ENCODE data around the gene STARD3.

STARD3 gene

DNA sequence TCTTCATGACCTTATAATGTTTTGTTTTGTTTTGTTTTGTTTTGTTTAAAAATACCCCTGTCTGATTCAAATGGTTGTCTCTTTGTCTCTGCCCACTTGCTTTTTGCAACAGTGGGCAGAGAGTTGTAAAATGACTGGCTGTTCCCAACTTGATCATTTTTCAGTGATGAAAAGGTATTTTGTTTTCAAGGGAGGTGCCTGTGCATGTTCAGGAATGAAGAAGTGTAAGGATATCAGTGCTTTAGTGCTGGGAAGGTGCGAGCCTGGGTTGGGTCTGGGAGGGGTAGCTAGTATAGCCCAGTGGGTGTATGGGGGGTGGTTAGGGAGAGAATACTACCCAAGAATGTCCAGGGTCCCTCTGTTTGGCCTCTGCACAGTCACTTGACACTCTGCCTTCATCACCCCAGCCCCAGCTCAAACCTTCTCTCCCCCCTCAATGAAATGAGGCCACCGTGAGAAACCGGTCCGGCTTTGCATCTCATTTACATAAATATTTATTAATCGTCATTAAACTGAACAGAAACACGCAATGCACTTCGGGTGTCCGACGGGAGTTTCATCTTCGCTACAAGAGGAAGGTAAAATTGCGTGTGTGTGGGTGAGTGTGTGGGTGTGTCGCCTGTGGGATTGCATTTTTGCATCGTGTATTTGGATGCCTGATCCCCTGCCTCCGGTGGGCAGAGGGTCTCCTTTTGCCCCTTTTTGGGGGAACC, 33.5 kb upstream of the STARD3 start:
- peak overlapping the region; percentile 13 for H3K4me3 ChIP-seq (ENCODE audit: low read depth, low read length)

DNA sequence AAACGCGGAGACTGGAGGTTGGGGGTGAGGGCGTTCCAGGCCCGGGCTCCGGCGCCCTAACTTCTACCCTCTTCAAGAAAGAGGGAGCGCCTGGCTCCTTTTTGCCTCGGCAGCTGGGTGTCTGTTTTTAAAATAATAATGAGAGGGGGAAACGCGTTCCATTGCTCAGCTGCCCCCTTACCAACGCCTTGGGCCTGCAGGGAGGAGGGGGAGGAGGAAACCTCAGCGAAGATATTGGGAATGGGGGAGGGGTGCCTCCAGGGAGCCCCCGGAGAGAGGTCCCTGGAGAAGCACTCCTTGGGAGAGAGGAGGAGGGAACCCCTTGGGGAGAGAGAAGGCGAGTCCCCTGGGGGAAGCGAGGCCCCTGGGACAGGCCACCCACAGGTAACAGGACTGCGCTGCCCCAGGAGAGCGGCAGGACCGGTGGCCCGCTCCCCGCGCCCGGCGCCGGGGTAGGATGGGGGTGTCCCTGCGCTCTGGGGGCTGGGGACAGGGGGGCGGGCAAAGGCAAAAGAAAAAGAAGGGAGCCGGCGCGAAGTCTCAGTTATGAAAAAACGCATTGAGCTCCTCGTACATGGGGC, 31.9 kb upstream of the STARD3 start:
- H3K4me3 ChIP-seq (ENCODE audit: low read depth, low read length): peak overlapping the region; percentile 4

DNA sequence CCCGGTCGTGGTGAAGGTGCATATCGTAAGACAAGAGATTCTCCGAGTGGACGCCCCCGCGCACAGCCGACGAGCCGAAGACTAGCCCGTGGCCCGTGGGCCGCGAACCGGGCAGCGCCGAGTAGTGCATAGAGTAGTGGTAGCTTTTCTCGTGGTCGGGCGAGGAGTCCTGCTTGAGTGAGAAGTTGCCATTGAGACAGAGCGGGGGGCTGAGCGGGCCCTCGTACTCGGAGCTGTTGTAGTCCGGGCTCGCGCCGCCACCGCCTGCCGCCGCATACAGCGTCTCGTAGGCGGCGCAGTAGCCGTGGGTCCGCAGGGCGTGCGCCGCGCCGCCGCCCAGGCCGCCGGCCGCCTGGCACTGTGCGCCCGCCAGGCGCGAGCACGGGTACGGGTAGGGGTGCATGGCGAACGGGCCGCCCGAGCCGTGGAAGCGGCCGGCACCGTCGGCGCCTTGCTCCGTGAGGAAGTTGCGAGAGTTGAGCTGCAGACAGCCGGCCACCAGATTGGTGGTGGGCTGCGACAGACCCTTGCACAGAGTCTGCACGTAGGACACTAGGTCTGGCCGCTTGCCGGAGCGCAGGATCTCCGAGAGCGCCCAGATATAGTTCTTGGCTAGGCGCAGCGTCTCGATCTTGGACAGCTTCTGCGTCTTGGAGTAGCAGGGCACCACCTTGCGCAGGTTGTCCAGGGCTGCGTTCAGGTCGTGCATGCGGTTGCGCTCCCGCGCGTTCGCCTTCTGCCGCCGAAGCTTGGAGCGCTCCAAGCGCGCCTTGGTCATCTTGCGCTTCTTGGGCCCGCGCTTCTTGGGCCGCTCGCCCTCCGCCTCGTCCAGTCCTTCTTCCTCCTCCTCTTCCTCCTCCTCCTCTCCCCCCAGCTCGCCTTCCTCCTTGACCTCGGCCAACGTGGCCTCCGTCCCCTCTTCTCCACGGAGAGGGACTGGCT, 31.2 kb upstream of the STARD3 start:
- no peak overlapping the region for H3K4me3 ChIP-seq (ENCODE audit: low read depth, low read length)

DNA sequence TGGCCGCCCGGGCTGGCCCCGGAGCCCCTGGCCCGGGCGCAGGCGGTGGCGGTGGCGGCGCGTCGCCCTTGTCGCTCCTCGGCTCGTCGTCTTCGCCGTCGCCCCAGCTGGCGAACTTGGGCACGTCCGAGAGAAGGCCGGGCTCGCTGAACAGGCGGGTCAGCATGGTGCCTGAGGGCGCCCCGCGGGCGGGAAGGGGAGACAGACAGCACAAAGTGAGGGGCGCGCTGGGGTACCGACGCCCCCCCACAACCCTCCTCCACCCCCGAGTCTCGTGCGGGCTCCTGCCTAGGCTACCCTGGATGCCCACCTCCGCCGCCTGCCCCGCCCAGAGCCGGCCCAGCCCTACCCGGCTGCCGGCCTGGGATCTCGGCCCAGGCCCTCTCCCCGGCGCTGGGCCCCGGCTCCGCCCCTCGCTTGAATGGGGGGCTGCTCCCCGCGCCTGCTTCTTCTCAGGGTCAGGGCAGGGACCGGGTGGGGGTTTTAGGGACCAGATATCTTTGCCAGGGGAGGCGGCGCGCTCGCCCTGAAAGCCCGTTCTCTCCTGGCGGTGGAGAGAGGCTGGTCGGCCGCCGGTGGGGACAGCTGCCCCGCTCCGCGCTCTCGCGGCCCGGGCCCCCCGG, 30.4 kb upstream of the STARD3 start:
- peak overlapping the region; percentile 13 for H3K4me3 ChIP-seq (ENCODE audit: low read depth, low read length)

DNA sequence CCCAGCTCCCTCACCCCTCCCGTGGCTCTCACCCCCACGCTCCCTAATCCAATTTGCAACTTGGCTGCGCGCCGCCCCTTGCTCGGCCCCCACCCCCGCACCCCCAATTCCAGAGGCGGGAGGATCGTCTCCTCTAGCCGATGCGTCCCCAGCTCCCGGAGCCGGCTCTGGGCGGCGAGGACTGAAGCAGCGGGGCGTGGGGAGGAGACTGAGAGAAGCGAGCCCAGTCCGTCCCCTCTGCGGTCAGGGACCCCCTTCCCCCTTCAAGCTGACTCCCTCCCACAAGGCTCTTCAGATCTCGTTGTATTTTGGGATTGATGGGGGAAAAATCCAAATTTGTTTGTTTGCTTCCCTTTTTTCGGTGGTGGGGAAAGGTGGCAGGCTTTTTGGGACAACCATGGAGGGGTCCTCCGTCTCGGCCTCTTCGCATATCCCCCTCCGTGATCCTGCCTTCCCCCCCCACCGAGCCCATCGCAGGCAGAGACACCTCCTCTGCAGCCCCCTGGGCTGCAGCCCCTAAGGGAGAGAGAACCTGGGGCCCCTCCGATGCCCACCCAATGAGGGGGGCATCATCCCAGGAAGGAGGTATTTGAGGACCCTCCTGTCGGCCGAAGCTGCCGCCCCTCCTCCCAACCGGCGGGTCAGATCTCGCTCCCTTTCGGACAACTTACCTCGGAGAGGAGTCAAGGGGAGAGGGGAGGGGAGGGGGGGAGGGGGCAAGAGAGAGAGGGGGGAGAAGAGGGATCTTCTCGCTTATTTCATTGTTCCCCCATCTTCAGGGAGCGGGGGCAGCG, 29.7 kb upstream of the STARD3 start:
- peak overlapping the region; percentile 13 for H3K4me3 ChIP-seq (ENCODE audit: low read depth, low read length)

DNA sequence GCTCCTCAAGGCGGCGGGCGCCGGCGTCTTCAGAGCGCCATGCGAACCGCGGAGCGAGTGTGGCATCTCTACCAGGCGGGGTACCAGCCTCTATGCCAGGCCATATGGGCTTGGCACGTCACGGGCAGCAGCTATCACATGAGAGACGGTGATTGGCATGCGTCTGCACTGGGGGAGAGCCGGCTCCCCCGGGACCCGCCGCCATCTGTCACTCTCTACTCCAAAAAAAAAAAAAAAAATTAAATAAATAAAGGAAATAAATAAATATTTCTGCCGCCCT, 29.2 kb upstream of the STARD3 start, which contains the start of gene NEUROD2:
Gene NEUROD2 (minus strand): TSS at position 70 of the 280 bp plus-strand sequence. CDS start 1,321 bp downstream, outside the sequence.
- H3K4me3 ChIP-seq (ENCODE audit: low read depth, low read length): peak within 1 kb of the TSS; percentile 13

DNA sequence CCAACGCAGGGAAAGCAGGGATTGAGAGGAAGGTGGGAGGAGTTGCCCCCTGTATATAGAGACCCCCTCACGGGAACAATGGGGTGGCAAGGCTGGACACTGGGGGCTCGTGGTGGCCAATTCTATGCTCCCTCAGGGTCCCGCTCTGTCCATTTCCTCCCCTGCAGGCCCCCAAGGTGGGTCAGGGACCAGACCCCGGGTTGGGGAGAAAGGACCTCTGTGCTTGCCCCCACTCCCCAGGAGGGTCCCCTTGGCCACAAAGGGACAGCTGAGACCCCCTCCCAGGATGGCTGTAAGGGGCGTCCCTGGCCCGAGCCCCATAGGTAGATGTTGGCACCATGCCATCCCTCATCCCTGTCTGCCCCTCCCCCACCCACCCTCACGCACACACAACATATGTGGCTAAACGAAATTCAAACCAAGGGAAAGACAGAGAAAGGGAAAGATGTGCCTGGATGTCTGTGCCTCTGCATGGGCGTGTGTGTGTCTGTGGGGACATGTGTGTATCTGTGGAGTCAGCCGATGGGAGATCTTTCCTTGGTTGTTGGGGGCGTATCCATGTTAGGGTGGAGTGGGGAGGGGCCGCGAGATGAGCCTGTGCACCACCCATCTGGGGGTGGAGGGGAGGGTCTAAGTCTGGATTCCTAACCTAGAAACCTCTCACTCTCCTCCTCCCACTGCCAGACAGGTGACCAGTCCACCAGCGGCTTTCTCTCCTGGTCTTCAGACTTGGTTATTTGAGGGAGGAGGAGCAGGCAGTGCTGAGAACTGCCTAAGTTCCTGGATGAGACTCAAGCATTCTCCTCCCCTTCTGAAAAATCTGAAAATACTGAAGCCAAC, 28.6 kb upstream of the STARD3 start:
- H3K4me3 ChIP-seq (ENCODE audit: low read depth, low read length): no peak overlapping the region

DNA sequence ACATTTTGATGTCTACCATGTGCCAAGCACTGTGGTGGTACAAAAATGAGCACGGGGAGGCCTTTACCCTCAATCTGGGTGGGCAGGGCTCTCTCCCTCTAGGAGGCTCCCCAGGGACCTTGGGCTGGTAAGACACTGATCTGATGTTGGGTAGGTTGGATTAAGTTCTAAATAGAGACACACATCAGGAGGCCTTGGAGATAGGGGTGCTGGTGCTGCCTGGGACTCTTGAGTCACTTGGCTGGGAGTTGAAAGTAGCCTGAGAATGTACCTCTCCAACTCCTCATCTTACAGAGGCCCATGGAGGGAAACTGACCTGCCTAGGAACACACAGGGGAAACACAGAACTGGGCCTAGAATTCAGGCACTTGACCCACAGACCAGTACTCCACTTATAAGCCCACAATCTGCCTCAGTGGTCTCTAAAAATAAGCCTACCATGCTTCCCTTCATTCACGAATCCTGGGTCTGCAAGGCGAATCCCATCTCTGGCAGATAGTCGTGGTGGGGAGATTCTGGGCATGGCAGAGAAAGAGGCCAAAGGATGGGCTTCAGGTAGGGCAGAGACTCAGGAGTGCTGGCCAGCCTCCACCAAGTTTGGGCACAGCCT, 27.4 kb upstream of the STARD3 start:
- no peak overlapping the region for H3K4me3 ChIP-seq (ENCODE audit: low read depth, low read length)

DNA sequence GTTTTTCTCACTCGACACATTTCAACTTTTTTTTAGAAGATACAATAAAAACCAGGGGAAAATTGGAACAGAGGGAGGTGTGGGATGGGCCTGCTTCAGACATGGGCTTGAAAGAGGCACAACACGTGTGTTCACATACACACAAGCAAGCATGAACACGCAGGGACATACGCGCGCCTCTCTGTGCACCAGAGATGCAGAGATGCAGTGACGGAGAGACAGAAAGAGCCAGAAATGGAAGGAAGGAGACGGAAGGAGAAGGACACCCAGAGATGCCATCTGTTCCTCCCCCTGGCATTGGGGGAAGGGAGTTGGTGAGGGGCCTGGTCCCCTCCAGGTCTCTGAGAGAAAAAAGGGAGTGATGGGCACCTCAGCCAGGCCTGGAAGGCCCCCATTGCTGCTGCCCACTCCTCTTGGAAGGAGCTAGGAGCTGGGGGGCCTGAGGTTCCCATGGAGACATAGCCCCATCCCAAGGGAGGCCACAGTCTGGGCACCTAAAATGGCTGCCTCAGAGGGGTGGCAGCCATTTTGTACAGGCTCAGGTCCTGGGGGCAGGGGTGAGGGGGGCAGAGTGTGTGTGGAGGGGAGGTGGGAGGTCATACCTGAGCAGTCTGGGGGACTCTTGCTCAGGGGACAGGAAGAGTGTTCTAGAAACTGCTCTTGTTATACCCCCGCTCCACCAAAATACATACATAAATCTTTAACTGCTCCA, 25.4 kb upstream of the STARD3 start:
- no peak overlapping the region for H3K4me3 ChIP-seq (ENCODE audit: low read depth, low read length)

DNA sequence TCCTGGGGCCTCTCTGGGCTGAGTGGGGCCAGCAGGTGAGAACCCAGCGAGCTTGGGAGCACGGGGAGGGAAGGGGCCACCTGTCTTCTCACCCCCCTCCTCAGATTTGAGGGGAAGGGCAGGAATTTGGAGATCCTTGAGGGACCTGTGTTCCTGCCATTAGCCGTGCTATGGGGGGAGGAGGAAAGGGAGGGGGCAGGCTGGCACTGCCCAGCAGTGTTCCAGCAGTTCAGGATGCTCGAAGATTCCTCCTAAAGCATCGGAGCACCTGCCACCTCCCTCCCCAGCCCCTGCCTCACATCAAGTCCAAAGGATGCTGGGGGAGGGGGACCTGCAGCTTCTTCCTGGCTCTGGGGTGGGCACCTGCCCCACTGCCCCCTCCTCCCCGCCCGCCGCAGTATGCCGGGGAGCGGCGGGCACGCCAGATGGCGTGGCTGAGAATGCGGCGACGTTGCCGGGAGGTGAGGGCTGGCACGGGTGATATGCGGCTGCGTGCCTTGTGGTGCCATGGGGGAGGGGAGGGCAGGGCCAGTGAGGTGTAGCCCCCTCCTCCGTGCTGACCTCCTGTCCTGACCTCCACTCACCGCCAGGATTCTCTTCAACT, 24.6 kb upstream of the STARD3 start:
- no peak overlapping the region for H3K4me3 ChIP-seq (ENCODE audit: low read depth, low read length)

DNA sequence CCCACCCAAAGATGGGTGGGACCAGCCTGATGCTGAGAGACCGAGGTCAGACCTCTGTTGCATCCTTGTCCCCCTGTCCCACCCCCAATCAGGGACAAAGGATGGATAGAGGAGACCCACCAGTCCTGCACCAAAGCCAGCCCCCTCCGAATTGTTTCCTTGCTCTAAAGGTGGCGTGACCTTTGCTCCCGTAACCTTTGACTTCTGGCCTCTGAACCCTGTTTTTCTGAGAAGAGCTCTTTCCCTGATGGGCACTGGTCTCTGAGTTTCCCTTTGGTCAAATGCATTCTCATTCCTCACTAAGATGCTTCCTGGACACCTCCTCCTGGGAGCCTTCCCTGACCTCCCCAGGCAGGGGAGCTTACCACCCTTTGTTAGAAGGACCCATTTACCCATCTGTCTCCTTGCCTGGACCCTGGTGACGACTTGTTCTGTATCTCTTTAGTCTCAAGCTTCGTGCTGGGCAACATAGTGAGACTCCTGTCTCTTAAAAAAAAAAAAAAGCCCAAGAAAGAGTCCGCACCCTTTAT, 23.9 kb upstream of the STARD3 start:
- no peak overlapping the region for H3K4me3 ChIP-seq (ENCODE audit: low read depth, low read length)

DNA sequence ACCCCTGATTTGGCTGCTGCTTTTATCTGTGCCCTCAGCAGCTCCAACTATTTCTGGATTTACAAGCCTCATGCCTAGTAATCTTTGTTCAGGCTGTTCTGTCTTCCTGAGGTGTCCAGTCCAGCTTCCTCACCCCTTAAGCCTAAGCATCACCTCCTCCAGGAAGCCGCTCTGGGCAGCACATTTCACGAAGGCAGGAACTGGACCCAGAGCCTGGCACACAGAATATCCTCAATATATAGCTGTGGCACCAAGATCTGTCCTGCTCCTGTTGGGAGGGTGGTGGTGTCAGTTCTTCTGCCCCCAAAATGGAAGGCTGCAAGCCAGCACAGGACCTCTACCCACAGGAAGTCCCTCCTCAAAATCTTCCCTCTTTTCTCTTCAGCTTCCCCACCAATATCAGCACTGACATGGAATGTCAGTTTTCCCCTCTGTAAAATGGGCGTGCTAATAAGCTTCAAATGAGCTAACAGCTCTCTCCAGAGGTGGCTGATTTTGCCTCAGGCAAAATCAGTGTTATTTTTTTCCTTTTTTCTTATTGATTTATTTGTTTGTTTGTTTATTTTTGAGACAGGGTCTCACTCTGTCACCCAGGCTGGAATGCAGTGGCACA, 22.3 kb upstream of the STARD3 start:
- no peak overlapping the region for H3K4me3 ChIP-seq (ENCODE audit: low read depth, low read length)

DNA sequence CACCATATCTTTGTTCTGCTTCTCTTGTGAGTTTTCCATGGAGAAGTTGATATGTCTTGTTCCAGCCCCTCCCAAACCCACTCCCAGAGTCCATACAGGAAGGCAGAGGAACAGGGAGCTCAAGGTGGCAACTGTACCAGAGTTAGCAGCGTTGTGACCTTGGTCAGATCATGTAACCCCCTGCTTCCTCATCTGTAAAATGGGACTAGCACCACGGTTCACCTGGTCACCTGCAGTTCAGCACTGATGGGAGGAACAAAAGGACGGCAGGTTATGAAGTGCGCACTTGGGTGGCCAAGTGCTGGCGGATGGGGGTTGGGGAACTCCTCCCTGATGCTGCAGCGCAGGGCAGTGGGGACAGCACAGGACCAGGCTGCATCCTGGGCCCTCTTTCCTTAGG, 21.5 kb upstream of the STARD3 start:
- no peak overlapping the region for H3K4me3 ChIP-seq (ENCODE audit: low read depth, low read length)

DNA sequence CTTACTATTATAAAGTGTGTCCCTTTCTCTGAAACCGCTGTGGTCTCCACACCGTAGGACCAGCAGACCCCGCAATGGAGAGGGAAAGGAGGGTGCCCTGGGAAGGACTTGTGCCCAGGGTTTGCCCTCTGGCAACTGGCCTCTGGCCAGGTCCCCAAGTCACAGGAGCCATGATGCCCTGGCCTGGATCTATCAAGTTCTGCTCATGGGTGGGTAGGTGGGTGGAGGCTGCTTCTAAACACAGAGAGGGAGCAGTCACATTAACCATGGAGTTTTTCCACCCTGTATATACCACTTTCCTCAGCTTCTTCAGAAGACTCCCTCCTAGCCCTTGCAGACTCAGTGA, 19.9 kb upstream of the STARD3 start:
- no peak overlapping the region for H3K4me3 ChIP-seq (ENCODE audit: low read depth, low read length)

DNA sequence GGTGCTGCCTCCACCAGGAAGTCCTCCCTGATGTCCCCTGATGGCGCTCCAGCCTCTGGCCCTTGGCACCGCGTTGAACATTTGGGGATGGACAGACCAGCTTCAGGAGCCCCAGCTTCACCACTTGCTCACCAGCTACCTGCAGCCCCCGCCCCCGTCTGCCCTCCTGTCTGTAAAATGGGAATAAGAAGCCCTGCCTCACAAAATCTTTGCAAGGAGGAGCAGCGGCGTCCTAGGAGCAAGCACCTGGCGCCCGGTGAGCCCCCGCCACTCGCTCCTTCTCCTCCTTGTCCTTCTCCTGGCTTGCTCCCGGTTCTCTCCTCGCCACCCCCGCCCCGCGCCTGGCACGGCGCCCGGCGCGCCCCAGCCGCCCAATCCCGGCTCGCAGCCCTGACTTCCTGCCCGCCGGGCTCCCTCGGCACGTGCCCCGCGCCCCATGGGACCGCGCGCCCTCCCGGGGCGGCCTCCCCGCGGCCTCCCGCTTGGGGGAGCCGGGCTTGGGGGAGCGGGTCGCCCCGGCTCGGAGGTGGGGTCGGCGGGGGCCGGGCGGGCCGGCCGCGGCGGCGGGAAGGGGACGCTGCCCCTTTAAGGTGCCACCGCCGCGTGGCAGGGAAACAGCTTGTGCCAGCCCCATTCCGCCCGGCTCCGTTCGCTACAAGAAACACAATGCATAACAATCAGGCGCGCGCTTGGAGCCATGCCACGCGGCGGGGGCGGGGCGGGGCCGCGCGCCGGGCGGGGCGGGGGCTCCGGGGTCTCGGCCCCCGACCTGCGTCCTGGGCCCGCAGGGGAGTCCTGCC, 19.3 kb upstream of the STARD3 start:
- H3K4me3 ChIP-seq (ENCODE audit: low read depth, low read length): peak overlapping the region; percentile 17

DNA sequence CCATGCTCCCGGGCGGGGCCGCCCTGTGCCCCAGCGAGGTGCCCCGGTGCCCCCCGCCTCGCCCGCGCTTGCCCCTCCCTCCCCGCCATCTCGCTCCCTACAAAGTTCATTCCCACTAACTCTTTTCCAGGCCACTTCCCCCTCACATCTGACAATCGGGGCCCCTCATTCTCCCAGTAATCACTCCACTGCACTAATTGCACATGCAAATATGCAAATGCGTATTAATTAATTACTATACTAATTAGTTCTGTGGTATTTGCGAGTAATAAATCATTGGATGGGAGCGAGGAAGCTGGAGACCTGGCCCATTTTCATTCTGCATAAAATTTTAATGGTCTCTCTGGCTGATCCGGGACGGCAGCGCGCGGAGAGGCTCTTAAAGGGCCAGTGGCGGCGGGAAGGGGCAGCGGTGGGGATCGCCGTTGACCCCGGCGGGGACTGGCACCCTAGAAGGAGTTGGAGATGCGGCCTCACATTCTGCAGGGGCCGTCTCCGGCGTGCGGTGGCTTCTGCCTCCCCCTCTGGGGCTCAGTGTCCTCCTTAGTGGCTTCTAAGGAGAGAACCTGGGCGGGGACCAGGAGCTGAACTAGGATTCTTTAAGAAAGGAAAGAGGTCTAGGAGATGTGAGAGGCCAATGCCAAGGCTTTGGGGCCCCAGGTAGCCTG, 18.6 kb upstream of the STARD3 start:
- H3K4me3 ChIP-seq (ENCODE audit: low read depth, low read length): peak overlapping the region; percentile 34
